SK-N-SH treated with all-trans-retinoic acid at 6 μM for 48 hours (cell line): ENCODE data around the gene NARS2.
A peak's percentile ranks its signal among the peaks of the same experiment; 100 is the strongest.

Experiments used
- ATAC-seq: fragments of 200-7000 bp; cut with Tn5 transposase; 3 replicates; pipeline ENCODE4 v1.9.1; 2020; ENCODE audit warnings: mild to moderate bottlenecking, moderate library complexity
- ARNTL ChIP-seq: fragments of 450-650 bp; formaldehyde crosslinking; IDR thresholded peaks from 2 replicates; pipeline ENCODE4 v1.5.0; 2020; ENCODE audit warnings: low read depth, mild to moderate bottlenecking, moderate library complexity, borderline replicate concordance
- CSDC2 ChIP-seq: fragments of 250-450 bp; sonication (Bioruptor Pico); IDR thresholded peaks from 2 replicates; pipeline ENCODE4 v1.5.0; 2020; ENCODE audit warnings: mild to moderate bottlenecking, moderate library complexity
- ESRRG ChIP-seq: fragments of 250-450 bp; sonication (Bioruptor Pico); IDR thresholded peaks from 2 replicates; pipeline ENCODE4 v1.6.1; 2021; ENCODE audit warnings: mild to moderate bottlenecking
- ISL1 ChIP-seq: fragments of 250-450 bp; sonication (Bioruptor Pico); IDR thresholded peaks from 2 replicates; pipeline ENCODE4 v2.1.2; 2022; ENCODE audit warnings: mild to moderate bottlenecking, moderate library complexity
- OSR1 ChIP-seq: fragments of 250-450 bp; sonication (Bioruptor Pico); IDR thresholded peaks from 2 replicates; pipeline ENCODE4 v1.8.0; 2022; ENCODE audit warnings: moderate library complexity, mild to moderate bottlenecking, inconsistent platforms
- PATZ1 ChIP-seq: fragments of 250-450 bp; sonication (Bioruptor Pico); IDR thresholded peaks from 2 replicates; pipeline ENCODE4 v1.8.0; 2020; ENCODE audit warnings: mild to moderate bottlenecking, moderate library complexity, borderline replicate concordance
- PPARA ChIP-seq: fragments of 250-450 bp; sonication (Bioruptor Pico); IDR thresholded peaks from 2 replicates; pipeline ENCODE4 v1.5.0; 2020; ENCODE audit warnings: mild to moderate bottlenecking, borderline replicate concordance
- RARB ChIP-seq: fragments of 250-450 bp; sonication (Bioruptor Pico); IDR thresholded peaks from 2 replicates; pipeline ENCODE4 v1.8.0; 2021; ENCODE audit warnings: mild to moderate bottlenecking, moderate library complexity
- TCF4 ChIP-seq: fragments of 250-450 bp; sonication (Bioruptor Pico); IDR thresholded peaks from 2 replicates; pipeline ENCODE4 v1.8.0; 2021; ENCODE audit warnings: mild to moderate bottlenecking, moderate library complexity, borderline replicate concordance
- TSHZ2 ChIP-seq: fragments of 250-450 bp; sonication (Bioruptor Pico); IDR thresholded peaks from 2 replicates; pipeline ENCODE4 v1.5.0; 2020; ENCODE audit warnings: mild to moderate bottlenecking, moderate library complexity
- ZFP3 ChIP-seq: fragments of 250-450 bp; sonication (Bioruptor Pico); IDR thresholded peaks from 2 replicates; pipeline ENCODE4 v1.5.0; 2020; ENCODE audit warnings: mild to moderate bottlenecking, moderate library complexity
- ZFP30 ChIP-seq: fragments of 450-650 bp; formaldehyde crosslinking; IDR thresholded peaks from 2 replicates; pipeline ENCODE4 v1.5.0; 2022; ENCODE audit warnings: mild to moderate bottlenecking, moderate library complexity
- ZNF565 ChIP-seq: fragments of 450-650 bp; formaldehyde crosslinking; conservative IDR thresholded peaks from 2 replicates; pipeline ENCODE4 v1.5.0; 2020; ENCODE audit warnings: low read depth, mild to moderate bottlenecking, moderate library complexity
- ZNF70 ChIP-seq: fragments of 450-650 bp; formaldehyde crosslinking; IDR thresholded peaks from 2 replicates; pipeline ENCODE4 v1.5.0; 2020; ENCODE audit warnings: mild to moderate bottlenecking, moderate library complexity
- TF ChIP-seq, protein P1 (sequence below): fragments of 250-450 bp; sonication (Bioruptor Pico); IDR thresholded peaks from 2 replicates; pipeline ENCODE4 v1.8.0; 2021; ENCODE audit warnings: low read depth, mild to moderate bottlenecking, moderate library complexity, borderline replicate concordance
- TF ChIP-seq, protein P2 (sequence below): fragments of 250-450 bp; sonication (Bioruptor Pico); IDR thresholded peaks from 2 replicates; pipeline ENCODE4 v1.5.1; 2021; ENCODE audit warnings: mild to moderate bottlenecking, moderate library complexity

Gene NARS2

DNA sequence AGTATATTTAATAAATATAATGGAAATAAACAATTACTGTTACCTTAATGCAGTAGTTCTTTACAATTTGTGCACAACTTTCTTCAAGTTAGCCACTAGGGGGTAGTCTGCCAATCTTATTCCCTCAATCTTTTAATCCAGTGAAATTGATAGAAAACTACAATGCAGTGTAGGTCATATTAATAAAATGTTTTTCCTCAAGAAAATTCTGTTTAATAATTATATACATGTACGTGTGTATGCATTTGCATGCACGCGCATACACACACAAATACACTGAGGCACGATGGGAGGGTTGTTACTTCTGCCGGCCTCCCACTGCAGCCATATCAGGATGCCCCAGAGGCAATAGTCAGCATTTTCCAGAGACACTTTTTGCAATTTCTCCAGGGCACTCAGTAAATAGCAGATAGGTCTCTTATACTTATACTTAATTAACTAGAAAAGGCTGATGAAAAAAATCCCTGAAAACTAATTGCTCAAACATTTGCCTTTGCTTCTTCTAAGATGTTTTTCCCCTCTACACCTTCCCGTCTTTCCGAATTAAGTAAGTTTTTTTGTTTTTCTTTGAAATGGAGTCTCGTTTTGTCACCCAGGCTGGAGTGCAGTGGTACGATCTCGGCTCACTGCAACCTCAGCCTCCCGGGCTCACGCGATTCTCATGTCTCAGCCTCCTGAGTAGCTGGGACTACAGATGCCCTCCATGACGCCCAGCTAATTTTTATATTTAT is 160.2 kb downstream of the NARS2 start:
- ATAC-seq = no peak
- TF ChIP-seq PATZ1 (CRISPR knock-in tag) (no peak), ZFP3 (CRISPR knock-in tag) (no peak), ZNF70 (no peak), ZFP30 (CRISPR knock-in tag) (no peak), TCF4 (CRISPR knock-in tag) (no peak), CSDC2 (no peak), ZNF565 (no peak), OSR1 (CRISPR knock-in tag) (no peak)
- TF ChIP-seq, protein P1, sequence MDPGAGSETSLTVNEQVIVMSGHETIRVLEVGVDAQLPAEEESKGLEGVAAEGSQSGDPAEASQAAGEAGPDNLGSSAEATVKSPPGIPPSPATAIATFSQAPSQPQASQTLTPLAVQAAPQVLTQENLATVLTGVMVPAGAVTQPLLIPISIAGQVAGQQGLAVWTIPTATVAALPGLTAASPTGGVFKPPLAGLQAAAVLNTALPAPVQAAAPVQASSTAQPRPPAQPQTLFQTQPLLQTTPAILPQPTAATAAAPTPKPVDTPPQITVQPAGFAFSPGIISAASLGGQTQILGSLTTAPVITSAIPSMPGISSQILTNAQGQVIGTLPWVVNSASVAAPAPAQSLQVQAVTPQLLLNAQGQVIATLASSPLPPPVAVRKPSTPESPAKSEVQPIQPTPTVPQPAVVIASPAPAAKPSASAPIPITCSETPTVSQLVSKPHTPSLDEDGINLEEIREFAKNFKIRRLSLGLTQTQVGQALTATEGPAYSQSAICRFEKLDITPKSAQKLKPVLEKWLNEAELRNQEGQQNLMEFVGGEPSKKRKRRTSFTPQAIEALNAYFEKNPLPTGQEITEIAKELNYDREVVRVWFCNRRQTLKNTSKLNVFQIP (CRISPR knock-in tag) = no peak
- TF ChIP-seq, protein P2, sequence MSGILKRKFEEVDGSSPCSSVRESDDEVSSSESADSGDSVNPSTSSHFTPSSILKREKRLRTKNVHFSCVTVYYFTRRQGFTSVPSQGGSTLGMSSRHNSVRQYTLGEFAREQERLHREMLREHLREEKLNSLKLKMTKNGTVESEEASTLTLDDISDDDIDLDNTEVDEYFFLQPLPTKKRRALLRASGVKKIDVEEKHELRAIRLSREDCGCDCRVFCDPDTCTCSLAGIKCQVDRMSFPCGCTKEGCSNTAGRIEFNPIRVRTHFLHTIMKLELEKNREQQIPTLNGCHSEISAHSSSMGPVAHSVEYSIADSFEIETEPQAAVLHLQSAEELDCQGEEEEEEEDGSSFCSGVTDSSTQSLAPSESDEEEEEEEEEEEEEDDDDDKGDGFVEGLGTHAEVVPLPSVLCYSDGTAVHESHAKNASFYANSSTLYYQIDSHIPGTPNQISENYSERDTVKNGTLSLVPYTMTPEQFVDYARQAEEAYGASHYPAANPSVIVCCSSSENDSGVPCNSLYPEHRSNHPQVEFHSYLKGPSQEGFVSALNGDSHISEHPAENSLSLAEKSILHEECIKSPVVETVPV = no peak

DNA sequence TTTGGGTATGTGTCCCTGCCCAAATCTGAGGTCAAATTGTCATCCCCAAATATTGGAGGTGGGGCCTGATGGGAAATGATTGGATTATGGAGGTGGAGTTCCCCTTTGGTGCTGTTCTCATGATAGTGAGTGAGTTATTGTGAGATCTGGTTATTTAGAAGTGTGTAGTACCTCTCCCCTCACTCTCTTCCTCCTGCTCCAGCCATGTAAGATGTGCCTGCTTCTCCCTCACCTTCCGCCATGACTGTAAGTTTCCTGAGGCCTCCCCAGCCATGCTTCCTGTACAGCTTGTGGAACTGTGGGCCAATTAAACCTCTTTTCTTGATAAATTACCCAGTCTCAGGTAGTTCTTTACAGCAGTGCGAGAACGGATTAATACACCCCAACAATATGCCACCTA is 166.0 kb downstream of the NARS2 start:
- TF ChIP-seq ISL1 (CRISPR knock-in tag) (no peak), CSDC2 (no peak), PPARA (no peak), ZNF70 (no peak), TSHZ2 (CRISPR knock-in tag) (no peak), RARB (no peak), TCF4 (CRISPR knock-in tag) (no peak)
- TF ChIP-seq, all 23 proteins: peak for 0
- ATAC-seq = no peak

GRCh38 chr11:78406568-78407196 is 168.0 kb downstream of the NARS2 start:
- ATAC-seq = no peak
- peak; percentile 97 for TF ChIP-seq ZFP30 (CRISPR knock-in tag)
- TF ChIP-seq ISL1 (CRISPR knock-in tag) = no peak

DNA sequence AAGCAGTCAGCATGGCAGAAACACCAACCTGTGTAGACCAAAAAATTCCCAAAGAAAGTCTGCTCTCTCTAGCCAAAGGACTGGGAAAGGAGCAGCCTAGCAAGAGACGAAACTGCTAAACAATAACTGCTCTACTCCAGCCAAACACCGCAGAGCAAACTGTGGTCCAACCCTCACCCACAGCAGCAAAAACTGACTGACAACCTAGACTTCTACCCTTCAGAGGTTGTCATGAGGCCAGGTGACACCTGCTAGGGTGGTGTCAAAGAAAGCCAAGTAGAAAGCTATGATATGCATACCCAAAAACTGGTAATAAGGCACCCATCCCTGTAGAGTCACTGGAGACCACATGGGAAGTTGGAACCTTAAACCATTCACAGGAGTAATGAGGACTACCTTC is 168.9 kb downstream of the NARS2 start:
- no peak for ATAC-seq
- TF ChIP-seq PPARA = no peak

GRCh38 chr11:78403781-78404180 is 170.9 kb downstream of the NARS2 start:
- no peak for ATAC-seq
- TF ChIP-seq OSR1 (CRISPR knock-in tag) = no peak
- TF ChIP-seq, protein P2 = no peak
- TF ChIP-seq ARNTL (CRISPR knock-in tag) = no peak
- no peak for TF ChIP-seq ESRRG (CRISPR knock-in tag)
- no peak for TF ChIP-seq RARB
- no peak for TF ChIP-seq TSHZ2 (CRISPR knock-in tag)
